Sigmoid colon (tissue), 3 donors: ENCODE results near the gene ASPSCR1.

Experiments used
- POLR2A ChIP-seq, 2 donors: fragments of 450-650 bp; IDR thresholded peaks; one replicate each; pipeline ENCODE4 v1.6.1; 2016; ENCODE audit warnings: antibody characterized with exemption in 2 of 2, mild to moderate bottlenecking in 2 of 2, moderate library complexity in 2 of 2
- TF ChIP-seq, protein P1 (sequence below), 4 experiments: fragments of 450-650 bp in 3 of 4; fragments of 200-600 bp in 1 of 4; IDR thresholded peaks; one replicate each; pipeline ENCODE4 v1.5.1; 2016 to 2019; ENCODE audit warnings: antibody characterized with exemption in 4 of 4, mild to moderate bottlenecking in 3 of 4, moderate library complexity in 2 of 4

DNA sequence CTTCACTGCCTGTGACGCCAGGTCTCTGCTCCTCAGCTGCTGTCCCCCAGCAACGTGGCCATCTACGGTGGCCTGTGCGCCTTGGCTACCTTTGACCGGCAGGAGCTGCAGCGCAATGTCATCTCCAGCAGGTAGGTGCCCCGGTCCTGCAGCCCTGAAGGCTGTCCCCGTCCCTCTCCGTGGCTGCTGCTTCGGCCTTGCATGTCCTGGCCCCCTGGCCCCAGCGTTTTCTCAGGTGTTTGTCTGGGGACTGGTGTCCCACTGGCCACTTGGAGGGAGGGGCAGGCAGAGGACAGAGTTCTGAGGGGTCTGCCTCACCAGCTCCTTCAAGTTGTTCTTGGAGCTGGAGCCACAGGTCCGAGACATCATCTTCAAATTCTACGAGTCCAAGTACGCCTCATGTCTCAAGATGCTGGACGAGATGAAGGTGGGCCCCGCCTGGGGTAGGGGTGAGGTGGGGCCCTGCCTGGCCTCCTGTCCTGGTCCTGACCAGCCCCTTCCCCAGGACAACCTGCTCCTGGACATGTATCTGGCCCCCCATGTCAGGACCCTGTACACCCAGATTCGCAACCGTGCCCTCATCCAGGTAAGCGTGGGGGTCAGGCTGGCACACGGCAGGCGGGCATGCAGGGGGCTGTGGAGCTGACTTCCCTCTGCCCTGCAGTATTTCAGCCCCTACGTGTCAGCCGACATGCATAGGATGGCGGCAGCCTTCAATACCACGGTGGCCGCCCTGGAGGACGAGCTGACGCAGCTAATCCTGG is 78.7 kb downstream of the ASPSCR1 start:
- TF ChIP-seq, protein P1, sequence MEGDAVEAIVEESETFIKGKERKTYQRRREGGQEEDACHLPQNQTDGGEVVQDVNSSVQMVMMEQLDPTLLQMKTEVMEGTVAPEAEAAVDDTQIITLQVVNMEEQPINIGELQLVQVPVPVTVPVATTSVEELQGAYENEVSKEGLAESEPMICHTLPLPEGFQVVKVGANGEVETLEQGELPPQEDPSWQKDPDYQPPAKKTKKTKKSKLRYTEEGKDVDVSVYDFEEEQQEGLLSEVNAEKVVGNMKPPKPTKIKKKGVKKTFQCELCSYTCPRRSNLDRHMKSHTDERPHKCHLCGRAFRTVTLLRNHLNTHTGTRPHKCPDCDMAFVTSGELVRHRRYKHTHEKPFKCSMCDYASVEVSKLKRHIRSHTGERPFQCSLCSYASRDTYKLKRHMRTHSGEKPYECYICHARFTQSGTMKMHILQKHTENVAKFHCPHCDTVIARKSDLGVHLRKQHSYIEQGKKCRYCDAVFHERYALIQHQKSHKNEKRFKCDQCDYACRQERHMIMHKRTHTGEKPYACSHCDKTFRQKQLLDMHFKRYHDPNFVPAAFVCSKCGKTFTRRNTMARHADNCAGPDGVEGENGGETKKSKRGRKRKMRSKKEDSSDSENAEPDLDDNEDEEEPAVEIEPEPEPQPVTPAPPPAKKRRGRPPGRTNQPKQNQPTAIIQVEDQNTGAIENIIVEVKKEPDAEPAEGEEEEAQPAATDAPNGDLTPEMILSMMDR (IDR thresholded peaks at IDR 0.05), result no peak
- no peak for TF ChIP-seq POLR2A (IDR thresholded peaks at IDR 0.05)
